Iris pigment epithelial cell (primary cell): ENCODE measurements around the gene ASPRV1.
A peak's percentile ranks its signal among the peaks of the same experiment; 100 is the strongest.

ENCODE experiments used
- DNase-seq: peaks from one replicate; pipeline ENCODE4 v3.0.0-alpha.2; 2011; ENCODE audit warnings: low read depth

ASPRV1 gene

GRCh38 chr2:69940691-69941090, 20.7 kb downstream of the ASPRV1 start:
- DNase-seq = no peak

GRCh38 chr2:69939722-69940121, 21.7 kb downstream of the ASPRV1 start:
- no peak for DNase-seq

GRCh38 chr2:69937968-69938367, 23.5 kb downstream of the ASPRV1 start:
- DNase-seq = no peak

GRCh38 chr2:69936906-69937305, 24.5 kb downstream of the ASPRV1 start:
- peak; percentile 47 for DNase-seq

- DNase-seq = no peak
Observed at GRCh38 chr2:69935011-69935410, 26.4 kb downstream of the ASPRV1 start.

GRCh38 chr2:69934614-69934908, 26.9 kb downstream of the ASPRV1 start:
- DNase-seq = no peak

- DNase-seq = peak; percentile 94
Observed at GRCh38 chr2:69933839-69934613, 27.4 kb downstream of the ASPRV1 start.

GRCh38 chr2:69933254-69933828, 28.1 kb downstream of the ASPRV1 start:
- DNase-seq = no peak

GRCh38 chr2:69932596-69932922, 28.9 kb downstream of the ASPRV1 start:
- no peak for DNase-seq

- no peak for DNase-seq
Observed at GRCh38 chr2:69931832-69932595, 29.4 kb downstream of the ASPRV1 start.

GRCh38 chr2:69926849-69927515, 34.4 kb downstream of the ASPRV1 start:
- peak; percentile 90 for DNase-seq

- DNase-seq = no peak
Observed at GRCh38 chr2:69923116-69923515, 38.3 kb downstream of the ASPRV1 start.

GRCh38 chr2:69918401-69918800, 43.0 kb downstream of the ASPRV1 start:
- no peak for DNase-seq

- DNase-seq = peak; percentile 95
Observed at GRCh38 chr2:69917852-69918251, 43.6 kb downstream of the ASPRV1 start.

GRCh38 chr2:69916106-69916505, 45.3 kb downstream of the ASPRV1 start:
- DNase-seq = no peak

GRCh38 chr2:69914950-69915945, 46.2 kb downstream of the ASPRV1 start, which contains the start of gene MXD1:
Gene MXD1 (plus strand): TSS chr2:69915109. CDS start chr2:69915331, 222 bp downstream.
- DNase-seq = peak; percentile 26

- DNase-seq = peak; percentile 100
Observed at GRCh38 chr2:69914164-69914949, 47.1 kb downstream of the ASPRV1 start.

GRCh38 chr2:69911985-69912563, 49.4 kb downstream of the ASPRV1 start:
- DNase-seq = peak; percentile 39
